NCI-H2196 (cell line): Measurements from ENCODE around the gene CFB.
"Not testable (repeated sequence)": the region's sequence is repeated elsewhere in the genome, so short reads cannot be mapped to it uniquely, and the experiment has no call there.

ENCODE experiments used
- DNase-seq: peaks from one replicate; lab custom pipeline; 2025; ENCODE audit not compliant: unreplicated experiment; lab: John Stamatoyannopoulos, UW

Gene CFB

GRCh38 chr6:31969712-31970603 is 24.1 kb downstream of the CFB start:
- DNase-seq, result no peak

DNA sequence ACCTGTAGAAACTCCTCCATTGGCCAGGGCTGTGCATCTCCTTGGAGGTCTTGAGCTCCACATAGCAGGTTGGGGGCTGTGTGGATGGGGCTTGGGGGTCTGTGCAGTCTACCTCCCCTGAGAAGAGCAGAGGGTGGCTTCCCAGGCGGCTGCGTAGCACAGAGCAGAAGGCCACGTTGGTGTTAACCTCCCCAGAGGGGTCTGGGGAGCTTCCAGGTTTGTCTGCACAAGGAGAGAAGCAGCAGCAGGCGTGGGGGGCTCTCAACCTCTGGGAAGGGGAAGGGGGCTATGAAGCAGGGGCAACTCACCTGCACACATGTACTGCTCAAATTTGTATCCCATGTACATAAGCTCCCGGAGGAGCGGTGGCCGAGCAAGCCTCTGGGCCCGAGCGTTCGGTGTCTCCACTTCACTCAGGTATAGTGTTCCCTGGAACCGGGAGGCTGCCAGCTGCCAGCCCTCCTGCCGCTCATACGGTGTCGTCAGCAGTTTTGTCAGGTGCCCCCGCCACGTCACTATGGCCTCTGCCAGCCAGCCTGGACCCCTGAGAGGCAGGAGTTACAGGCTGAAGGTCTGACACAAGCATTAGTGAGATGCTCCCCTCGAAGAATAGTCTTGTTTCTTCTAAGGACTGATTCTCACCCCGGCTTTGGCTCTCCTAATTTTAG is 24.8 kb downstream of the CFB start:
- peak; percentile 61 for DNase-seq

- DNase-seq, result no peak
Observed at GRCh38 chr6:31971279-31971992, 25.5 kb downstream of the CFB start.

GRCh38 chr6:31971993-31972708 is 26.3 kb downstream of the CFB start, which contains the start of gene DXO:
TSS of gene DXO (minus strand) at chr6:31972138. CDS start at chr6:31971675, 463 bp downstream.
- peak; percentile 100 for DNase-seq

DNA sequence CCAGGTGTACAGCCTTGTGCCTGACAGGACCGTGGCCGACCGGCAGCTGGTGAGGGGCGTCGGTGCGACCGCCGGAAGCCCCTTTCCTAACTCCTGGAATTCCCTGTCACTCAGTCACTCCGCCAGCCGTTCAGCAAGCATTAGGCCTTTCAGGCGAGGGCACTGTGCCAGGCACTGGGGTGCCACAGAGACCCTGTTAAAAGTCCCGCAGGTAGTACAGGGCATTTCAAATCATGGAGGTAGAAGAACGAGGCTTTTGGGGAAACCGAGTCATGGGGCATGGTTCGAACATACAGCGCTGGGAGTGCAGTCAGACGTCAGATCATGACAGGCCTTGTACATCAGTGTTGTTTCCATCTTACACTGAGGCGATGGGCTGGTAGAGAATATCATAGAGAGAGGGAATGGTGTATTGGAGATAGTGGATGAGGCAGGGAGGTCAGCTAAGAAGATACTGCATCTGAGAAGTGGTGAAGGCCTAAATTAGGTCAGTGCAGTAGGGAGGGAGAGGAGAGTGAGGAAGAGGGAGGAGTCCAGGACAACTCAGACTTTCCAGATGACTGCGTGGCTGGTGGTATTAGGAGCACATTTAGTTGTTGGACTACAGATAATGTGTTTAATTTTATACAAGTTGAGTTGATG is 26.9 kb downstream of the CFB start:
- DNase-seq, result no peak

GRCh38 chr6:31976065-31976464 is 30.2 kb downstream of the CFB start:
- DNase-seq, result not testable (repeated sequence)

DNA sequence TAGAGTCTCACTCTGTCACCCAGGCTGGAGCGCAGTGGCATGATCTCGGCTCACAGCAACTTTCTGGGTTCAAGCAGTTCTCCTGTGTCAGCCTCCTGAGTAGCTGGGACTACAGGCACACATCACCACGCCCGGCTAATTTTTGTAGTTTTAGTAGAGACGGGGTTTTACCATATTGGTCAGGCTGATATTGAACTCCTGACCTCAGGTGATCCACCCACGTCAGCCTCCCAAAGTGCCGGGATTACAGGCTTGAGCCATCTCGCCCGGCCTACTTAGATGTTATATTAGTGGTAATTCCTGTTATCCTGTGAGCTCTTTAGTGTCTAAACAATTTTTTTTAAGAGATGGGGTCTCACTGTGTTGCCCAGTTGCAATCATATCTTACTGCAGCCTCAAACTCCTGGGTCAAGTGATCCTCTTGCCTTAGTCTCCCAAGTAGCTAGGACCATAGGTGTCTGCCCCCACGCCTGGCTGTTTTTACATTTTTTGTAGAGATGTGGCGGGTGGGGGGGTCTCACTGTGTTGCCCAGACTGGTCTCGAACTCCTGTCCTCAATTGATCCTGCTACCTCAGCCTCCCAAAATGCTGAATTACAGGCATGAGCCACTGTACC is 32.0 kb downstream of the CFB start:
- no peak for DNase-seq

DNA sequence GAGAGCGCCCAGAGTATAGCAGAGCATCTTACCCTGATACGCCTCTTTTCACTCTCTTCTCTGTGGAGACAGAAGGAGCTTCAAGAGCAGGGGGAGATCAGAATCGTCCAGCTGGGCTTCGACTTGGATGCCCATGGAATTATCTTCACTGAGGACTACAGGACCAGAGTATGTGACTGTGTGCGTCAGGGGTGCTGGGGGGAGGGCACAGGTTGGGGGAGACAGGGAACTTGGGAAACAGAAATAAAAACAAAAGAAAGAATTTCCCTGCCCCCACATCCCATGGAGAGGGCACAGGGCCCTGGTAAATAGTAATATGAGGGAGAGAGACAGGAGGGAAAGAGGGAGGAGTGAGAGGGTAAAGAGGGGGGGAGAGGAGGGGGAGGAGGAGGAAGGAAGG is 32.9 kb downstream of the CFB start:
- DNase-seq, result no peak

DNA sequence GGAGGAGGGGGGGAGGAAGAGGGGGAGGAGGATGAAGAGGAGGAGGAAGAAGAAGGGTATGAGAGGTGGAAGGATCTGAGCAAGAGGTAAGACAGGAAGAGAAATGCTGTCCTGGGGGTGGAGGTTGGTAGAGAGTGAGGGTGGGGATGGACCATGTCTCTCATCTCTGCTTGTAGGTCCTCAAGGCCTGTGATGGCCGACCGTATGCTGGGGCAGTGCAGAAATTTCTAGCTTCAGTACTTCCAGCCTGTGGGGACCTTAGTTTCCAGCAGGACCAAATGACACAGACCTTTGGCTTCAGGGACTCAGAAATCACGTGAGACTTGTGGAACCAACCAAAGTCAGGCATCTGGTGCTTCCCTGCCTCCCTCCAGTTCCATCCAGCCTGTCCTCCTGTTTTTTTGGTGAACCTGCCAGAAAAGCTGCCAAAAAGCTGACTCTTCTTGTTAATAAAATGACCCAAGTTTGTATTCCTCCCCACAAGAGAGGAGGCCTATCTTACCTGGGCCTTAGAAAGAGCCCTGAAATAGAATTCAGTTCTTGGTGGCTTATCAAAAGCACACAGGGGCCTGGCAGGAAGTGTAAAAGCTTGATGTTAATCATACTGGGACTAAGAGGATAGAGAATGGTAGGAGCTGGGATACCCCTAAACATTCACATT is 33.5 kb downstream of the CFB start:
- no peak for DNase-seq

DNA sequence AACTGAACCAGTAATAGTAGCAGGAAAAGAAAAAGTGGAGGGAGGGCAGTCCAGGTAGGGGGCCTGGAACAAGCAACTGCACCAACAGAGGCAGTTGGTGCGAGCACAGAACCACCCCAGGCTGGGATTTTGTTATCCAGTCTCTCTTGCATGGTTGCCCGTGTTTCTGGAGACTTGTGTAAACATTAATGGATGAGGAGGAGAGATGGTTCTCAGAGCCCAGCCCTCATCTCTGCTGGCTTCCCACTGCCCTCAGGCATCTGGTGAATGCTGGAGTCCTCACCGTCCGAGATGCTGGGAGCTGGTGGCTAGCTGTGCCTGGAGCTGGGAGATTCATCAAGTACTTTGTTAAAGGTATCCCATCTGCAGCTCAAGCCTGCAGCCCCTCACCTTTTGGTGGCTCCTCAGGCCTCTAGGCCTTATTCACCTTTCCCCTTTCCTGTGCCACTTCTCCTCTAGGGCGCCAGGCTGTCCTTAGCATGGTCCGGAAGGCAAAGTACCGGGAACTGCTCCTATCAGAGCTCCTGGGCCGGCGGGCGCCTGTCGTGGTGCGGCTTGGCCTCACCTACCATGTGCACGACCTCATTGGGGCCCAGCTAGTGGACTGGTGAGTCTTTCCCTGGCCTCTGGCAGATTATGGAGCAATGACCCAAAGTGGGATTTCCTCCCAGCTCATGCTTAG is 34.4 kb downstream of the CFB start:
- not testable (repeated sequence) for DNase-seq

DNA sequence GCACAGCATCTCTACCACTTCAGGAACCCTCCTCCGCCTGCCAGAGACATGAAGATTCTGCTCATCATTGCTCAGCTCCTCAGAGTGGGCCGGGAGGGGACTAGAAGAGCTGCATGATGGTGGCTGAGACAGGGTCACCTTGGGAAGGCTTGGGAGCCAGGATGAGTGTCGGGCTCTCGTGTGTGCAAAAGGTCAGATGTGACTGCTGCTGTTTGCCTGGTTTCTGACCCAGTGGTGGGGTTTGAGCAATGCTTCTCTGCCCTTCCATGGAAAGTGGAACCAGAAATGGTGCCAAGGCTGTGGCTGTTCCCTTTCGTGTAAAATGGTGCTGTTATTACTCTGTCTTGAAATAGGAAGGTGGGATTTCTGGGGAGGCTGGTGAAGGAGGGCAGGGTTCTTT is 35.1 kb downstream of the CFB start:
- DNase-seq, result not testable (repeated sequence)

DNA sequence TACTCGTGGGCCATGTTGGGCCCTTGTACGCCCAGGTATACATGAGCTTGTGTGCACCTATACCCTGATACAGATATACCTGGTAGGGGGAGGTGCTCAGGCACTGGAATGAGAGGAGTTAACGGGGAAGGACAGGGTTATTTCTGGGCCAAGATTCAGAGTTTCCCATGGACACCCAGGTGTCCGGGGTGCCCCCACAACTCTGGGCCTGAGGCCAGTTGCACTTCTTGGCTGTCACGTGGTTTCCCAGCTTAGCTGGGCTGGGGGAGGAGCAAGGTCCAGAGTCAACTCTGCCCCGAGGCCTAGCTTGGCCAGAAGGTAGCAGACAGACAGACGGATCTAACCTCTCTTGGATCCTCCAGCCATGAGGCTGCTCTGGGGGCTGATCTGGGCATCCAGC is 35.8 kb downstream of the CFB start, which contains the start of gene C4A:
Gene C4A, plus strand, starts transcription at position 314 of the 400 bp plus-strand sequence. Its CDS starts 51 bp downstream, at position 365.
- DNase-seq, result not testable (repeated sequence)

- DNase-seq, result not testable (repeated sequence)
Observed at GRCh38 chr6:31989363-31989762, 43.5 kb downstream of the CFB start.

- DNase-seq, result not testable (repeated sequence)
Observed at GRCh38 chr6:31994421-31994820, 48.5 kb downstream of the CFB start.

DNA sequence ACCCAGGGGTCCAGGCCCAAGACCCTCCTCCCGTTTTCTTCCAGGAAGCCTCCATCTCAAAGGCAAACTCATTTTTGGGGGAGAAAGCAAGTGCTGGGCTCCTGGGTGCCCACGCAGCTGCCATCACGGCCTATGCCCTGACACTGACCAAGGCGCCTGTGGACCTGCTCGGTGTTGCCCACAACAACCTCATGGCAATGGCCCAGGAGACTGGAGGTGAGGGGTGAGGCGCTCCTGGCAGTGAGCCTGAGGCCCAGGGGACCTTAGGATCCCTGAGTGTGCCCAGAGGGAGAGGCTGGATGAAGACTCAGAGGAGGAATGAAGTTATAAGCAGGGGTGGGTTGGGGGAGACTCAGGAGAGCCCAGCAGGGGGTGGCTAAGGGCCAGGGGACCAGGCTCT is 50.5 kb downstream of the CFB start:
- not testable (repeated sequence) for DNase-seq
